ENCODE results near the gene FREM3.
A peak's percentile ranks its signal among the peaks of the same experiment; 100 is the strongest.

The FREM3 gene

GRCh38 chr4:143658336-143658735 lies 42.1 kb downstream of the FREM3 start:
- DNase-seq, result no peak

GRCh38 chr4:143654571-143654970 lies 45.9 kb downstream of the FREM3 start:
- no peak for DNase-seq

GRCh38 chr4:143653031-143653430 lies 47.4 kb downstream of the FREM3 start:
- no peak for DNase-seq

- DNase-seq, result no peak
These were observed 57.1 kb downstream of the FREM3 start for GRCh38 chr4:143643399-143643798.

GRCh38 chr4:143642611-143643010 lies 57.9 kb downstream of the FREM3 start:
- DNase-seq, result no peak

- DNase-seq, result no peak
These were observed 59.1 kb downstream of the FREM3 start for GRCh38 chr4:143641361-143641760.

- no peak for DNase-seq
These were observed 65.7 kb downstream of the FREM3 start for GRCh38 chr4:143634763-143635162.

GRCh38 chr4:143633833-143634232 lies 66.6 kb downstream of the FREM3 start:
- DNase-seq, result no peak

- DNase-seq, result no peak
These were observed 74.2 kb downstream of the FREM3 start for GRCh38 chr4:143626134-143626911.

GRCh38 chr4:143625632-143626031 lies 74.8 kb downstream of the FREM3 start:
- DNase-seq, result no peak

- no peak for DNase-seq
These were observed 76.6 kb downstream of the FREM3 start for GRCh38 chr4:143623896-143624295.

- no peak for DNase-seq
These were observed 81.7 kb downstream of the FREM3 start for GRCh38 chr4:143618811-143619210.

- no peak for DNase-seq
These were observed 82.3 kb downstream of the FREM3 start for GRCh38 chr4:143617994-143618679.

- peak; percentile 10 for DNase-seq
These were observed 83.7 kb downstream of the FREM3 start for GRCh38 chr4:143616771-143617170.

- DNase-seq, result no peak
These were observed 91.0 kb downstream of the FREM3 start for GRCh38 chr4:143609492-143609891.

GRCh38 chr4:143606480-143606879 lies 94.0 kb downstream of the FREM3 start:
- no peak for DNase-seq

GRCh38 chr4:143599827-143600226 lies 100.6 kb downstream of the FREM3 start:
- no peak for DNase-seq

- DNase-seq, result no peak
These were observed 101.7 kb downstream of the FREM3 start for GRCh38 chr4:143598816-143599215.

GRCh38 chr4:143597276-143597675 lies 103.2 kb downstream of the FREM3 start:
- no peak for DNase-seq

- no peak for DNase-seq
These were observed 112.8 kb downstream of the FREM3 start for GRCh38 chr4:143587703-143588102.

- no peak for DNase-seq
These were observed 114.4 kb downstream of the FREM3 start for GRCh38 chr4:143586080-143586479.

GRCh38 chr4:143585548-143585947 lies 114.9 kb downstream of the FREM3 start:
- DNase-seq, result no peak

- DNase-seq, result no peak
These were observed 119.0 kb downstream of the FREM3 start for GRCh38 chr4:143581331-143581946.

GRCh38 chr4:143575331-143575730 lies 125.1 kb downstream of the FREM3 start:
- no peak for DNase-seq

Measured in stimulated activated CD4-positive, alpha-beta T cell treated with anti-CD3 and anti-CD28 coated beads, Interleukin-1b, Interleukin-23, amount 100 ng/mL, for 48 hours (primary cell).